Panc1 (cell line): Measurements from ENCODE around the gene SLIT3. TPM values are rescaled to one million over a fixed set of nuclear protein-coding genes. Genes with fewer than 3 reads are reported as not detected.

Experiments used
- ATAC-seq: fragments of 200-7000 bp; cut with Tn5 transposase; 2 replicates; pipeline ENCODE4 v1.9.1; 2020; ENCODE audit warnings: mild to moderate bottlenecking, moderate library complexity
- BruUV-seq: library from RNA; stranded (reverse); fragments of 400-500 nt; replicated peaks from 2 replicates; lab custom pipeline; 2021; lab: Mats Ljungman, UMichigan
- CTCF ChIA-PET: fragments of 300-600 bp; sonication (Branson Sonifier 250); formaldehyde crosslinking; loops from one replicate; lab custom pipeline; 2022; ENCODE audit warnings: antibody characterized with exemption; lab: Charles Lee
- POLR2A ChIA-PET: fragments of 300-600 bp; sonication (Branson Sonifier 250); formaldehyde crosslinking; loops from one replicate; lab custom pipeline; 2022; ENCODE audit warnings: antibody characterized with exemption; lab: Charles Lee
- DNase-seq: peaks from one replicate; pipeline ENCODE4 v3.0.0-alpha.2; 2010; ENCODE audit warnings: low read depth, low spot score
- H3K27ac ChIP-seq: 2 replicates; pipeline ENCODE4 v1.5.1; 2011; ENCODE audit warnings: mild to moderate bottlenecking, low read length, inconsistent platforms
- H3K27me3 ChIP-seq: fragments of 200-500 bp; sonication (Bioruptor generic); 2 replicates; pipeline ENCODE4 v1.6.0; 2014; ENCODE audit warnings: low read length, inconsistent platforms; ENCODE audit not compliant: control insufficient read depth, insufficient read depth
- H3K36me3 ChIP-seq: fragments of 200-500 bp; sonication (Bioruptor generic); 2 replicates; pipeline ENCODE4 v1.5.1; 2014; ENCODE audit warnings: inconsistent platforms, mild to moderate bottlenecking, low read length, moderate library complexity; ENCODE audit not compliant: control insufficient read depth, insufficient read depth
- H3K4me1 ChIP-seq: 2 replicates; pipeline ENCODE4 v1.5.1; 2011; ENCODE audit warnings: inconsistent platforms, mild to moderate bottlenecking, low read length, moderate library complexity; ENCODE audit not compliant: control insufficient read depth, insufficient read depth
- H3K4me3 ChIP-seq, 2 experiments: 2 replicates each; pipeline ENCODE4 v1.5.1; 2011 to 2012; ENCODE audit warnings: low read depth in 2 of 2, low read length in 2 of 2, mild to moderate bottlenecking in 2 of 2, inconsistent platforms in 1 of 2, moderate library complexity in 1 of 2
- H3K9me3 ChIP-seq: fragments of 200-500 bp; sonication (Bioruptor generic); 2 replicates; pipeline ENCODE4 v1.5.1; 2014; ENCODE audit warnings: low read depth, mild to moderate bottlenecking, inconsistent platforms, low read length, moderate library complexity; ENCODE audit not compliant: control insufficient read depth, insufficient read depth
- CTCF ChIP-seq: fragments of 450-650 bp; IDR thresholded peaks from 2 replicates; pipeline ENCODE4 v1.5.1; 2017; ENCODE audit warnings: mild to moderate bottlenecking
- POLR2AphosphoS5 ChIP-seq: IDR thresholded peaks from 2 replicates; pipeline ENCODE4 v1.6.1; 2012; ENCODE audit warnings: mild to moderate bottlenecking, low read depth, low read length, moderate library complexity
- REST ChIP-seq, 2 experiments: IDR thresholded peaks; 2 replicates each; pipeline ENCODE4 v1.6.1; 2011 to 2012; ENCODE audit warnings: low read depth in 2 of 2, control low read depth in 1 of 2, low read length in 1 of 2, mild to moderate bottlenecking in 1 of 2, moderate library complexity in 1 of 2; ENCODE audit not compliant: insufficient read depth in 1 of 2
- SIN3A ChIP-seq: IDR thresholded peaks from 2 replicates; pipeline ENCODE4 v1.6.1; 2012; ENCODE audit warnings: low read depth, mild to moderate bottlenecking, low read length, moderate library complexity, borderline replicate concordance; ENCODE audit not compliant: insufficient read depth
- TCF7L2 ChIP-seq: IDR thresholded peaks from 2 replicates; pipeline ENCODE4 v1.6.1; 2011; ENCODE audit warnings: mild to moderate bottlenecking, low read depth, low read length, inconsistent platforms
- in situ Hi-C: cut with HindIII; loops from 2 replicates; pipeline ENCODE4 v1.10.0; 2016; ENCODE audit warnings: low sequenced_read_pairs, low pct_unique_long_range_greater_than_20kb
- intact Hi-C: fragments of 100-400 bp; cut with micrococcal nuclease; formaldehyde crosslinking; loops from one replicate; pipeline ENCODE4 v1.10.0; 2022; ENCODE audit not compliant: unreplicated experiment
- total RNA-seq: library from RNA; stranded (reverse); gene quantifications from one replicate; pipeline ENCODE4 v1.2.1, GENCODE V29; 2021; ENCODE audit not compliant: unreplicated experiment

The SLIT3 gene
- total RNA-seq, 1 experiment from 2014 or later = 26.4 TPM

GRCh38 chr5:168931638-168932345, 369.1 kb downstream of the SLIT3 start:
- ChIA-PET CTCF (no interaction called here), POLR2A (interaction anchor here (0.7 kb wide), 1 partner anchor 528 kb away, joined by 6 read pairs; no protein-coding TSS in a partner anchor)
- in situ Hi-C loops = no loop called here
- H3K27ac ChIP-seq = no peak overlapping the region
- no peaks in the 10 kb centered on the region for H3K9me3 ChIP-seq
- TF ChIP-seq CTCF (no peak), SIN3A (no peak), REST (IDR thresholded peaks at IDR 0.05; ENCODE audit: insufficient read depth in 1 of 2, low read depth in 2 of 2, low read length in 1 of 2) (no peak), TCF7L2 (no peak), POLR2AphosphoS5 (no peak)
- no peaks in the 10 kb centered on the region for H3K36me3 ChIP-seq
- peaks cover 2% of the 10 kb centered on the region; the same call in 1 of the 2 replicates for H3K27me3 ChIP-seq
- no peak overlapping the region for H3K4me3 ChIP-seq
- no peak for DNase-seq
- intact Hi-C loops = no loop called here
- H3K4me1 ChIP-seq = no peaks in the 10 kb centered on the region
- BruUV-seq = no TSS peak
- ATAC-seq = no peak

- intact Hi-C loops = no loop called here
- DNase-seq (no peak), ATAC-seq (no peak)
- H3K4me3 ChIP-seq = no peak overlapping the region
- TF ChIP-seq TCF7L2 (no peak), POLR2AphosphoS5 (no peak), SIN3A (no peak), CTCF (no peak), REST (IDR thresholded peaks at IDR 0.05; ENCODE audit: insufficient read depth in 1 of 2, low read depth in 2 of 2, low read length in 1 of 2) (no peak)
- BruUV-seq = no TSS peak
- no peaks in the 10 kb centered on the region for H3K4me1 ChIP-seq
- CTCF ChIA-PET = no interaction called here
- in situ Hi-C loops = no loop called here
- peaks cover 2% of the 10 kb centered on the region; the same call in 1 of the 2 replicates for H3K27me3 ChIP-seq
- H3K27ac ChIP-seq = no peak overlapping the region
- H3K9me3 ChIP-seq = no peaks in the 10 kb centered on the region
- no peaks in the 10 kb centered on the region for H3K36me3 ChIP-seq
- POLR2A ChIA-PET = no interaction called here
These were observed 371.3 kb downstream of the SLIT3 start for GRCh38 chr5:168929656-168930055.
